Measurements from ENCODE around the gene PIK3C2G. TPM values are rescaled to one million over a fixed set of nuclear protein-coding genes. Genes with fewer than 3 reads are reported as not detected.

The PIK3C2G gene
- polyA plus RNA-seq (2012; ENCODE audit: insufficient read length, low read depth), result not detected

GRCh38 chr12:18261273-18261672 lies at the start of gene PIK3C2G:
Gene PIK3C2G, plus strand, starts transcription at chr12:18261518. Its CDS starts 20,564 bp downstream, at chr12:18282082.
- no peak for TF ChIP-seq SIN3A (IDR thresholded peaks at IDR 0.05; ENCODE audit: borderline replicate concordance, insufficient read depth, low read length)
- no peak for TF ChIP-seq FOXP2 (optimal IDR thresholded peaks at IDR 0.05; ENCODE audit: borderline replicate concordance, extremely low read depth, extremely low read length, insufficient read depth)
- no peak for TF ChIP-seq POLR2AphosphoS5 (IDR thresholded peaks at IDR 0.05; ENCODE audit: low read depth, low read length)
- TF ChIP-seq TAF1 (IDR thresholded peaks at IDR 0.05; ENCODE audit: borderline replicate concordance, insufficient read depth, low read length), result no peak
- TF ChIP-seq REST (IDR thresholded peaks at IDR 0.05; ENCODE audit: insufficient read depth in 1 of 2, low read depth in 2 of 2, low read length in 2 of 2), result no peak

GRCh38 chr12:18217966-18218365 lies 43.4 kb upstream of the PIK3C2G start:
- TF ChIP-seq SIN3A (IDR thresholded peaks at IDR 0.05; ENCODE audit: borderline replicate concordance, insufficient read depth, low read length) (no peak), REST (IDR thresholded peaks at IDR 0.05; ENCODE audit: insufficient read depth in 1 of 2, low read depth in 2 of 2, low read length in 2 of 2) (no peak), FOXP2 (optimal IDR thresholded peaks at IDR 0.05; ENCODE audit: borderline replicate concordance, extremely low read depth, extremely low read length, insufficient read depth) (no peak), TAF1 (IDR thresholded peaks at IDR 0.05; ENCODE audit: borderline replicate concordance, insufficient read depth, low read length) (no peak), POLR2AphosphoS5 (IDR thresholded peaks at IDR 0.05; ENCODE audit: low read depth, low read length) (no peak)

GRCh38 chr12:18221726-18222125 lies 39.6 kb upstream of the PIK3C2G start:
- no peak for TF ChIP-seq REST (IDR thresholded peaks at IDR 0.05; ENCODE audit: insufficient read depth in 1 of 2, low read depth in 2 of 2, low read length in 2 of 2)
- TF ChIP-seq TAF1 (IDR thresholded peaks at IDR 0.05; ENCODE audit: borderline replicate concordance, insufficient read depth, low read length), result no peak
- no peak for TF ChIP-seq POLR2AphosphoS5 (IDR thresholded peaks at IDR 0.05; ENCODE audit: low read depth, low read length)
- TF ChIP-seq FOXP2 (optimal IDR thresholded peaks at IDR 0.05; ENCODE audit: borderline replicate concordance, extremely low read depth, extremely low read length, insufficient read depth), result no peak
- no peak for TF ChIP-seq SIN3A (IDR thresholded peaks at IDR 0.05; ENCODE audit: borderline replicate concordance, insufficient read depth, low read length)

- TF ChIP-seq POLR2AphosphoS5 (IDR thresholded peaks at IDR 0.05; ENCODE audit: low read depth, low read length), result no peak
- TF ChIP-seq TAF1 (IDR thresholded peaks at IDR 0.05; ENCODE audit: borderline replicate concordance, insufficient read depth, low read length), result no peak
- TF ChIP-seq FOXP2 (optimal IDR thresholded peaks at IDR 0.05; ENCODE audit: borderline replicate concordance, extremely low read depth, extremely low read length, insufficient read depth), result no peak
- TF ChIP-seq SIN3A (IDR thresholded peaks at IDR 0.05; ENCODE audit: borderline replicate concordance, insufficient read depth, low read length), result no peak
- no peak for TF ChIP-seq REST (IDR thresholded peaks at IDR 0.05; ENCODE audit: insufficient read depth in 1 of 2, low read depth in 2 of 2, low read length in 2 of 2)
These were observed 38.6 kb upstream of the PIK3C2G start for GRCh38 chr12:18222699-18223098.

- no peak for TF ChIP-seq POLR2AphosphoS5 (IDR thresholded peaks at IDR 0.05; ENCODE audit: low read depth, low read length)
- TF ChIP-seq REST (IDR thresholded peaks at IDR 0.05; ENCODE audit: insufficient read depth in 1 of 2, low read depth in 2 of 2, low read length in 2 of 2), result no peak
- TF ChIP-seq SIN3A (IDR thresholded peaks at IDR 0.05; ENCODE audit: borderline replicate concordance, insufficient read depth, low read length), result no peak
- TF ChIP-seq TAF1 (IDR thresholded peaks at IDR 0.05; ENCODE audit: borderline replicate concordance, insufficient read depth, low read length), result no peak
- no peak for TF ChIP-seq FOXP2 (optimal IDR thresholded peaks at IDR 0.05; ENCODE audit: borderline replicate concordance, extremely low read depth, extremely low read length, insufficient read depth)
These were observed 36.6 kb upstream of the PIK3C2G start for GRCh38 chr12:18224745-18225144.

All from PFSK-1 (cell line).